ENCODE measurements around the gene NIP7.

NIP7 gene

GRCh38 chr16:69327585-69328310 is 11.8 kb upstream of the NIP7 start:
- no peak for TF ChIP-seq CTCF (IDR thresholded peaks at IDR 0.05; ENCODE audit: low read depth, low read length, missing control alignments)
- in situ Hi-C loops (cut with HindIII; ENCODE audit: low sequenced_read_pairs), result no loop called here
- H3K4me3 ChIP-seq (ENCODE audit: low read depth, low read length), result no peak overlapping the region
- DNase-seq (ENCODE audit: low read depth), result no peak

GRCh38 chr16:69328854-69329316 is 10.7 kb upstream of the NIP7 start:
- TF ChIP-seq CTCF (IDR thresholded peaks at IDR 0.05; ENCODE audit: low read depth, low read length, missing control alignments), result no peak
- DNase-seq (ENCODE audit: low read depth), result peak; percentile 11
- H3K4me3 ChIP-seq (ENCODE audit: low read depth, low read length), result peak overlapping the region; percentile 67
- in situ Hi-C loops (cut with HindIII; ENCODE audit: low sequenced_read_pairs), result no loop called here

GRCh38 chr16:69329369-69330285 is 9.9 kb upstream of the NIP7 start:
- TF ChIP-seq CTCF (IDR thresholded peaks at IDR 0.05; ENCODE audit: low read depth, low read length, missing control alignments), result no peak
- no peak for DNase-seq (ENCODE audit: low read depth)
- H3K4me3 ChIP-seq (ENCODE audit: low read depth, low read length), result peak overlapping the region; percentile 67
- in situ Hi-C loops (cut with HindIII; ENCODE audit: low sequenced_read_pairs), result no loop called here

DNA sequence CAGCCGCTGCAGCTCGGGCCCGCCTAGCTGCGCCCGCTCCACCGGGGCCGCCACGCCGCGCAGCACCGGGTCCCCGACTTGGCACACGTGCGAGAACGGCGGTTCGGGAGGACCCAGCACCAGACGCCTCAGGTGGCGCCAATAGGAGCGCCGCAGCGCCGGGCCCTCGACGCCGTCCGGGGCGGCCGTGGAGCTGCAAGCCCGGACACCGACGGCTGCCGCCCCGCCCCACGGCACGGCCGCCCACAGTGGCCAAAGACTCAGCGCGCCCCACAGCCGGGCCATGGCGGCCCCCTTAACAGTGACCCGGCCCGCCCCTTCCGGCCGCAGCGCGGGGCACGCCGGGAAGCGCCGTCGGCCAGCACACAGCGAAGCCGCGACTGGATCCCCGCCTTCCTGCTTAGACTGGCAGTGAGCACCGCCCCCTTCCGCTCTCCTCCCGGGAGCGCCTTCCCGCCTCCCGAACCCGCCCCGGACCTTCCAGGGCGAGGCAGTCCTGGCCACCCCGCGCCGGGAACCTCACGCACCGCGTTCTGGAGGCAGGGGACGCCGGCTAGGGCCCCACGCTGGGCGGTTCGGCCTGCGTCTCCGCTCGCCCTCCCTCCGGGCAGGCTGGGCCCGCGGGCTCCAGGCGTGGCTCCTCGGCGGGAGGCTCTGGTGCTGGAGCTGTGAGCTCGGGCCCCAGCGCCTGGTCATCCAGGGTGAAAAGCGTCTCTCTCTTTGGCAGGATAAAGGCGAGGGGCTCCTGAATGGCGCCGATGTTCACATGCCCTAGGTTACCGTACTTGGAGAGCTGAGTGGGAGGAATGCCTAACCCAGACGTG is 9.1 kb upstream of the NIP7 start, which contains the start of gene PDF:
Gene PDF (minus strand): TSS at position 303 of the 824 bp plus-strand sequence. CDS start 18 bp downstream, at position 285.
- in situ Hi-C loops (cut with HindIII; ENCODE audit: low sequenced_read_pairs), result no loop called here
- H3K4me3 ChIP-seq (ENCODE audit: low read depth, low read length), result peak within 1 kb of the TSS; percentile 67
- peak; percentile 75 for DNase-seq (ENCODE audit: low read depth)
- TF ChIP-seq CTCF (IDR thresholded peaks at IDR 0.05; ENCODE audit: low read depth, low read length, missing control alignments), result no peak

DNA sequence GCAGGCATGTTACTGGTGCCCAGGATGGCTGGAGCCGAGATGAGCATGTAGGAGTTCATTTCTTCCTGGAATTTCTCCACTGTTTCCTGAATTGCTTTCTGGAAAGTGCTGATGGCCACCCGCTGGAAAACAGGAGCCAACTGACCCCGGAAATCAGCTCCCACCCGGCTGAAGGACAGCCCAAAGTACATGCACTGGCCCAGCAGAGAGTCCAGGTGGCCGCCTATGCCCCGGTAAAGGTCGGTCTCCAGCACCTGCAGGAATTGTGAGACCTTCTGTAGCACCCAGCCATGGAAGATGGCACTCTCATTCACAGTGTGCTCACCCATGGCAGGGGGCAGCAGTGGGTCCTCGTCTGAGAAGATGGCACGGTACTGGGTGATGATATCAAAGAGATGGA is 4.9 kb upstream of the NIP7 start:
- in situ Hi-C loops (cut with HindIII; ENCODE audit: low sequenced_read_pairs), result no loop called here

More for the DNA sequence above, 4.9 kb upstream of the NIP7 start:
- no peak for DNase-seq (ENCODE audit: low read depth)
- TF ChIP-seq CTCF (IDR thresholded peaks at IDR 0.05; ENCODE audit: low read depth, low read length, missing control alignments), result no peak
- no peak overlapping the region for H3K4me3 ChIP-seq (ENCODE audit: low read depth, low read length)

All from astrocyte of the cerebellum (primary cell).